ENCODE data around the gene TCF12. TPM values are rescaled to one million over a fixed set of nuclear protein-coding genes. Genes with fewer than 3 reads are reported as not detected.

Gene TCF12
- total RNA-seq, 2 donors from 2014 or later: 71.5 to 77.0 TPM

DNA sequence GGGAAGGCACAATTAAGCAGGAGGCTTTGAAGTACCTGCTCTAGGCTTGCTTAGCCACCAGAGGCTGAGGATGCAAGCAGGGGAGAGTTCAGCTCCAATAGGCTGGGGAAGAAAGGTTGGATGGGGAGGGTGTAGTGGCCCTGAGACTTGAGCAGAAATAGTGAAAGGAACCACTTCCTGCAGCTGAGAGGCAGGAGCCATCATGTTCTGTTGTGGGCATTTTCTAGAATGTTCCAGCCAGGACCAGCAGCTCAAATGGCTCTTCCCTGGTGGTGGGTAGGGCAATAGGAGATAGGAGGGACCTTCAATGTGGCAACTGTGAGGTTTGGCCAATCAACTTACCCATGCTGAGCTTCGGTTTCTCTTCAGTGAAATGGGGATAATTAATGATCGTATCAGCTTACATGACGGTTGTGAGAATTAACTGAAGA, 378.7 kb downstream of the TCF12 start:
- DNase-seq (no peak), ATAC-seq (no peak)
- H3K9me3 ChIP-seq (ENCODE audit: control insufficient read depth, low read length, poor library complexity, severe bottlenecking): no peaks in the 10 kb centered on the region
- Mint-ChIP-seq H3K36me3 (ENCODE audit: low read depth) (no peaks in the 10 kb centered on the region), H3K27ac (no peak overlapping the region), H3K27me3 (no peaks in the 10 kb centered on the region), H3K4me1 (peaks cover 9% of the 10 kb centered on the region), H3K4me3 (no peak overlapping the region)

DNA sequence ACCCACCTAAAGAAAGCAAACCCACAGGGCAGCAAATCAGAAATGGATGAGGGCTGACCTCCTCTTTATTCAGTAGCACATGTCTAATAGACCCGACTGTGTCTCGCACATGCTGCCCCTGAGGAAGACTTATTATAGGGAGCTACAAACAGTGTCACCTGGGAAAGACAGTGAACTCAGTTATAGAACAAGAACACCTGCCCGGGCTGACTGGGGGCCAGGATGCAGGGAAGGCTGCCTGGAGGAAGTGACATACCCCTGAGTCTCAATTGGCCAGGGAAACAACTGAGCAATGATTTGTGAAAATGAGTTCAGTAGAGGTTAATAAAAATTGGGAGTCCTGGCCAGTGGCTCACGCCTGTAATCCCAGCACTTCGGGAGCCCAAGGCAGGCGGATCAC, 379.2 kb downstream of the TCF12 start:
- H3K4me3 Mint-ChIP-seq: no peak overlapping the region
- DNase-seq: no peak
- H3K27me3 Mint-ChIP-seq: no peaks in the 10 kb centered on the region
- H3K36me3 Mint-ChIP-seq (ENCODE audit: low read depth): no peaks in the 10 kb centered on the region
- no peak for ATAC-seq
- H3K9me3 ChIP-seq (ENCODE audit: control insufficient read depth, low read length, poor library complexity, severe bottlenecking): no peaks in the 10 kb centered on the region
- H3K27ac Mint-ChIP-seq: no peak overlapping the region
- H3K4me1 Mint-ChIP-seq: peaks cover 9% of the 10 kb centered on the region

DNA sequence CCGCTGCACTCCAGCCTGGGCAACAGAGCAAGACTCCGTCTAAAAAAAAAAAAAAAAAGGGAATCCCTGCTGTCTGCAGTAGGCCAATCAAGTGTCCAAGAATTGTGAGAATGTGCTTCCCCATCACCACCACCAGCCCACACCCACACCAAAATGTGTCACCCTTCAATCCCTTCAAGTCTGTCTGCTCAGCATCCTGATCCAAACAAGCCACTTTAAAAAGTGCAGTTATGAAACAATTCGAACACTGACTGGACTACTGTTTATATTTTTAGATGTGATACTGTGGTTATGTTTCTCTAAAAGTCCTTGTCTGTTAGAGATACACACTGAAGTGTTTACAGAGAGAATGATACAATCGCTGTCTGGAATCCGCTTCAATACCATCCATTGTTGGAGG, 379.8 kb downstream of the TCF12 start:
- Mint-ChIP-seq H3K27ac (peak overlapping the region; percentile 29), H3K27me3 (no peaks in the 10 kb centered on the region), H3K36me3 (ENCODE audit: low read depth) (no peaks in the 10 kb centered on the region), H3K4me3 (no peak overlapping the region), H3K4me1 (peaks cover 9% of the 10 kb centered on the region)
- DNase-seq (no peak), ATAC-seq (no peak)
- H3K9me3 ChIP-seq (ENCODE audit: control insufficient read depth, low read length, poor library complexity, severe bottlenecking): no peaks in the 10 kb centered on the region

DNA sequence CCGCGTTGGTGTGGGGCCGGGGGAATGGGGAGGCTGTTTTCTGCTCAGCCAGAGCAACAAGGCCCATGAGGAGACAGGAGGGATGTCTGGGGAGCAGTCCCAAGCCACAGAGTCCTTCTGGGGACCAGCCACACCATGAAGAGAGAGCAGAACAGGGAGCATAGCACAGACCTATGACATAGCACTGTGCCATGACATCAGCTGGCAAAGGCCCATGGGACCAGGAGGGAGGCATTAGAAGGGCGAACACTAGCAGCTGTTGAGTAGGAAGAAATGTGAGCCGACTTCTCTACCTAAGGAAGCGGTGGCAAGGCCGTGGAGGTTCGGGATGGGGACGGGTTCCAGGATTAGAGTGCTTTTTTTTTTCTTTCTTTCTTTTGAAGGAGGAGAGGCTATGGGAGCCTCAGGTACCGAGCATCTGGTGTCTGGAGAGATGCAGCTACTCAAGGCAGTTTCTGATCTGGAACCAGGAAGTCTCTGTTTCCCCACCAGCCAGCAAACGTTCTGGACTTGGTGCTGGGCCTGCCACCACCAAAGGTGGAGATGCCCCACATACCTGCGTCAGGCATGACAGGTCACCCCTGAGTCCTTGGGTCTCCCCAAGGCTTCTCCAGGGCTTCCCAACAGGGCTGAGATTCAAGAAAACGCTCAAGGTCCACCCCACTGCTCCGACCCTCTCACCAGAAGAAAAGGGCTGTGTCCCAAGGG, 380.6 kb downstream of the TCF12 start:
- no peaks in the 10 kb centered on the region for H3K9me3 ChIP-seq (ENCODE audit: control insufficient read depth, low read length, poor library complexity, severe bottlenecking)
- peak overlapping the region; percentile 29 for H3K27ac Mint-ChIP-seq
- H3K4me1 Mint-ChIP-seq: peaks cover 10% of the 10 kb centered on the region
- H3K4me3 Mint-ChIP-seq: peak overlapping the region; percentile 9
- no peaks in the 10 kb centered on the region for H3K27me3 Mint-ChIP-seq
- no peak for ATAC-seq
- no peaks in the 10 kb centered on the region for H3K36me3 Mint-ChIP-seq (ENCODE audit: low read depth)
- no peak for DNase-seq

DNA sequence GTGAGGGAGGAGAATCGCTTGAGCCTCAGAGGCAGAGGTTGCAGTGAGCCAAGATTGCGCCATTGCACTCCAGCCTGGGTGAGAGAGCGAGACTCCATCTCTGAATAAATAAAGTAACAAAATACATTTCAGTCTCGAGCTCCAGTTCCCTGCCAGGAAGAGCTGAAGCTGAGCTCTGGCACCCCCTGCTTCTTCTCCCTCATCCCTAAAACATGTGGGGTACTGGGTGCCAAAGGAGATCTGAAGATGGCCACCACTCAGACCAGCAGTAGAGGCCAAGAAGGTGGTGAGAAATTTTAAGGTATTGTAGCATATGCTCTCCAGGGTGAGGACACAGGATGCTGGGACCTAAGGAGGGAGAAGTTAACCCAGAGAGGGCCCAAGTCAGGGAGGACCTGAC, 382.9 kb downstream of the TCF12 start:
- Mint-ChIP-seq H3K36me3 (ENCODE audit: low read depth) (peaks cover 4% of the 10 kb centered on the region), H3K27me3 (peaks cover 15% of the 10 kb centered on the region), H3K4me1 (peaks cover 13% of the 10 kb centered on the region), H3K27ac (no peak overlapping the region), H3K4me3 (no peak overlapping the region)
- DNase-seq (no peak), ATAC-seq (no peak)
- no peaks in the 10 kb centered on the region for H3K9me3 ChIP-seq (ENCODE audit: control insufficient read depth, low read length, poor library complexity, severe bottlenecking)

DNA sequence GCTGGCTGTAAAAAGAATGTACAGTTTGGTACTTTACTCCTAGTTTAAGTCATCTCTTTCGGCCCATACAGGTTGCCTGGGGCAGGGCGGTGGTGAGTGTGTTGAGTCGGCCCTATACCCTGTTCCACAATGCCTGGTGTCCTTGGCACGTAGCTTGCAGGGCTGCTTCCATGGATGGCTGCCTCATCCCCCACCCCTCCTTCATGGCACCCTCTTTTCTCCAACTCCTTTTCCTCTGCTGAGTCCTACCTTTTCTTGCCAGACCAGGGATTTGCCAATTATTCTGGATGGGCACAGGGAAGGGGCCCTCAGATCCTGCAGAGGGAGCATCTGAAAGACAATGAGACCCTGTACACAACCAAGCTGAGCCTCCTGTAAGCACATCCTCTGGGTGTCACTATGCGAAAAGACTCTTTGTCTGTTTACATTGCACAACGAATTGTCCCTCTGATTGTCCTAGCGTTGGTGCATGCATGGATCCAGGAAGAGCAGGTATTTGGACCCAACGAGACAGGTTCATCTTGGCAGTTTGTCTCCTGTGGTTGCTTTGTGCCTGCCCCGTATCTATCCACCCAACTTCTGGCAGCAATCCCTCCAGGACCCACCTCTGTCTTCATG, 384.3 kb downstream of the TCF12 start:
- Mint-ChIP-seq H3K4me1 (peaks cover 16% of the 10 kb centered on the region), H3K27me3 (peaks cover 16% of the 10 kb centered on the region), H3K36me3 (ENCODE audit: low read depth) (peaks cover 4% of the 10 kb centered on the region), H3K27ac (no peak overlapping the region), H3K4me3 (peak overlapping the region; percentile 57)
- H3K9me3 ChIP-seq (ENCODE audit: control insufficient read depth, low read length, poor library complexity, severe bottlenecking): no peaks in the 10 kb centered on the region
- no peak for DNase-seq
- no peak for ATAC-seq

DNA sequence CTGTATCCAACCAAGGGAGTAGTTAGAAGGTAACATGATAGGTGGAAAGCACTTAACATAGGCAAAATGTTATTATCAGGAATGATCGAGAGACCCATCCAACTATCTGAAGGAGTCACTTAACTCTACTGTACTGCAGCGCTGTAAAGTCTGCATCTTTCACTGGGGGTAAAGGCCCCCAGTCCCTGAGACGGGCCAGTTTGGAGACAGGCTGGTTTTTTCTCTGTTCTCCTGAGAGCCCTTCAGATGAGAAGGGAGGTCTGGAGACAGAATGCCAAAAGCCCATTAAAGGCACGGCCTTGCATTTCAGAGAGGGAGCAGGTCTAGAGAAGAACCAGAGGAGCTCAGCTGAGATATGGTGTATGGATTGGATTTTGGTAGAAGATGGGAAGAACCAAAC, 386.6 kb downstream of the TCF12 start:
- DNase-seq (no peak), ATAC-seq (no peak)
- Mint-ChIP-seq H3K4me1 (peaks cover 9% of the 10 kb centered on the region), H3K27ac (no peak overlapping the region), H3K27me3 (peaks cover 16% of the 10 kb centered on the region), H3K4me3 (peak overlapping the region; percentile 43), H3K36me3 (ENCODE audit: low read depth) (peaks cover 4% of the 10 kb centered on the region)
- no peaks in the 10 kb centered on the region for H3K9me3 ChIP-seq (ENCODE audit: control insufficient read depth, low read length, poor library complexity, severe bottlenecking)

DNA sequence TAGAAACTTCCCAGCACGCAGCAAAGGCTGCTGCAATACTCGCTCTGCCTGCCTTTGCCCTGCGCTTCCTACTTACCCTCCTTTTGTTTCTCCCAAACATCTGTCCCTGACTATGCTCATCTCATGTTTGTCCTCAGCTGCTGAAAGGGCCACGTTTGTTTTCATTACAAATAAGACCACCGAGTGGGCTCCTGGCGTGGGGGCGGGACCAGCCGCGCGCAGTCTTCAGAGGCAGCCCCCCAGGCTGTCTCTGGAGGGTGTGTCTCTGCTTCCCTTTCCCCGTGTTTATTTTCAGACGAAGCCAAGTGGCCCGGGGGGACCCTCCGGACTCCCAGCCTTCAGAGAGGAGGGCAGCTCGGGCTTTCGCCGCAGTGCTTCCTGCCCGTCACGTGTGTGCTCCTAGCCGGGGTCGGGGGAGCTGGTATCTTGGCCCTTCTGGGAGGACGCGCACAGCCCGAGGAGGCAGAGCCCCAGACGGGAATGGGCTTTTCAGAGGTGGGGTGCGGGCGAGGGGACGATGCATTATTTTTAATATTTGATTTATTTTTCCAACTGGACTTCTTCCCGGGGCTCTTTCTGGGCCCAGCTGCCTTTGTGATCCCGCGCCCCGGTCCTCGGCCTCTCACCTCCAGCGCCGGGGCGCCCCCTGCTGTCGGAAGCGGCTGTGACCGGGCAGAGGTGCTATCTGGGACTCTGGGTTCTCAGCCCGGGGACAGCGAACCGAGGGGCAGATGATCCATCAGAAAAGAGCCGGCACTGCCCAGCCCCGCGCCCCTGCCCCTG, 387.9 kb downstream of the TCF12 start:
- H3K4me3 Mint-ChIP-seq: peak overlapping the region; percentile 82
- ATAC-seq (peak; percentile 86), DNase-seq (peak; percentile 61 to 88 (median 74))
- H3K27ac Mint-ChIP-seq: no peak overlapping the region
- H3K9me3 ChIP-seq (ENCODE audit: control insufficient read depth, low read length, poor library complexity, severe bottlenecking): no peaks in the 10 kb centered on the region
- peaks cover 4% of the 10 kb centered on the region for H3K36me3 Mint-ChIP-seq (ENCODE audit: low read depth)
- H3K27me3 Mint-ChIP-seq: peaks cover 21% of the 10 kb centered on the region
- H3K4me1 Mint-ChIP-seq: peaks cover 9% of the 10 kb centered on the region

DNA sequence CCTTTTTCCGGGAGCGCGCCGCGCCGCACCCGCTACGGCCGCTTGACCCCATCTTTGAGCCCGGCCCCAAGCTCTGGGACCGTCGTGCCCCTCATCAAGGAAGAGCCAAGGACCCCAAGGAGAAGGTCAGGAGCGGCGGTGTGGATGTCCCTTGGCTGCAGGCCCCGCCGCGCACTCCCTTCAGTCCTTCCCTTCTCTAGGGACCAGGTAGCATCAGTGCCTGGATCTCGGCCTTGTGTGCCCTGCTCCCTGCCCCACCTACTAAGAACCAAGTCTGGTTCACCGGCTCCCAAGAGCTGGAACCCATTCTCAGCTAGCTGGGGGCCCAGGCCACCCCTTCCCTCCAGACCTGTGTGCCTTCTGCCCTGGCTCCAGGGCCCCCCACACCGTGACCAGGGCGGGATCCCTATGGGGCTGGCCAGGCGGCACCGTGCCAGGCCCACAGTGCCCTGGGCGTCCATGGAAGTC, 388.5 kb downstream of the TCF12 start:
- Mint-ChIP-seq H3K4me3 (peak overlapping the region; percentile 50), H3K36me3 (ENCODE audit: low read depth) (peaks cover 4% of the 10 kb centered on the region), H3K4me1 (peaks cover 9% of the 10 kb centered on the region), H3K27me3 (peaks cover 27% of the 10 kb centered on the region), H3K27ac (no peak overlapping the region)
- ATAC-seq: peak; percentile 14
- no peaks in the 10 kb centered on the region for H3K9me3 ChIP-seq (ENCODE audit: control insufficient read depth, low read length, poor library complexity, severe bottlenecking)
- DNase-seq: no peak

DNA sequence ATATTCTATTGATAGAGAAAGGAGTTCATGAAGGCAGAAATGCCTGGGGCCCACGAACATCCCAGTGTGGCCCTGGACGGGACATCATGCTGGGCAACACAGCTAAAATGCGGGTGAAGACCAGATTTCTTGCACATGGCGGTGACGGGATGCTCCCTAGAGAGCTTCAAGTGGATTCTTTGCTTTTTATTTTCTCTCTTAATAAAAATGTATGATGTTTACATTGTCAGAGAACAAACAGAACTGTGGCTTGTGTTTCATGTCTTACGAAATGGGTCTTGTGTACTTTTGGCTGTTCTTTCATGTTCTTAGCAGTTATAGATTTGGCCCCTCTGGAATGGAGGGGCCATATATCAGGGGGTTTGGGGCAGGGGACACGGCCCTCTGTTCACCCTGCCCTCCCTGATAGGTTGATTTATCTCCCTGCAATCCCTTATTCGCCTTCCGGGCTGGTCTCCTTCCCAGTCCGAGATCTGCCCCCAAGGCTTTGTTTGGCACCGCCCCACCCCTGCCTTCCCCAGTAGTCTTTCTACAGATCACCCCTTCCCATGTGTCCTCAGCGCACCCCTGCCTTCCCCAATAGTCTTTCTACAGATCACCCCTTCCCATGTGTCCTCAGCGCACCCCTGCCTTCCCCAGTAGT, 389.2 kb downstream of the TCF12 start:
- no peak for ATAC-seq
- Mint-ChIP-seq H3K27me3 (peaks cover 27% of the 10 kb centered on the region), H3K27ac (no peak overlapping the region), H3K4me1 (peaks cover 9% of the 10 kb centered on the region), H3K36me3 (ENCODE audit: low read depth) (peaks cover 4% of the 10 kb centered on the region), H3K4me3 (no peak overlapping the region)
- no peaks in the 10 kb centered on the region for H3K9me3 ChIP-seq (ENCODE audit: control insufficient read depth, low read length, poor library complexity, severe bottlenecking)
- no peak for DNase-seq

DNA sequence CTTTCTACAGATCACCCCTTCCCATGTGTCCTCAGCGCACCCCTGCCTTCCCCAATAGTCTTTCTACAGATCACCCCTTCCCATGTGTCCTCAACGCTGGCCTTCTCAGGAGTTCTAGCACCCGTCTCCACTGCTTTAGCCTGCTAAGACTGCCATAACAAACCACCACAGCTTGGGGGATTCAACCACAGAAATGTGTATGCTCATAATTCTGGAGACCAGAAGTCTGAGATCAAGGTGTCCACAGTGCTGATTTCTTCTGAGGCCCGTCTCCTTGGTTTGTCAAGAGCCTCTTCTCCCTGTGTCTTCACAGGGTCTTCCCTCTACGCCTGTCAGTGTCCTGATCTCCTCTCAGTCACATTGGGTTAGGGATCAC, 389.7 kb downstream of the TCF12 start:
- Mint-ChIP-seq H3K27me3 (peaks cover 27% of the 10 kb centered on the region), H3K27ac (no peak overlapping the region), H3K36me3 (ENCODE audit: low read depth) (peaks cover 4% of the 10 kb centered on the region), H3K4me3 (no peak overlapping the region), H3K4me1 (peaks cover 9% of the 10 kb centered on the region)
- H3K9me3 ChIP-seq (ENCODE audit: control insufficient read depth, low read length, poor library complexity, severe bottlenecking): no peaks in the 10 kb centered on the region
- DNase-seq (no peak), ATAC-seq (no peak)

DNA sequence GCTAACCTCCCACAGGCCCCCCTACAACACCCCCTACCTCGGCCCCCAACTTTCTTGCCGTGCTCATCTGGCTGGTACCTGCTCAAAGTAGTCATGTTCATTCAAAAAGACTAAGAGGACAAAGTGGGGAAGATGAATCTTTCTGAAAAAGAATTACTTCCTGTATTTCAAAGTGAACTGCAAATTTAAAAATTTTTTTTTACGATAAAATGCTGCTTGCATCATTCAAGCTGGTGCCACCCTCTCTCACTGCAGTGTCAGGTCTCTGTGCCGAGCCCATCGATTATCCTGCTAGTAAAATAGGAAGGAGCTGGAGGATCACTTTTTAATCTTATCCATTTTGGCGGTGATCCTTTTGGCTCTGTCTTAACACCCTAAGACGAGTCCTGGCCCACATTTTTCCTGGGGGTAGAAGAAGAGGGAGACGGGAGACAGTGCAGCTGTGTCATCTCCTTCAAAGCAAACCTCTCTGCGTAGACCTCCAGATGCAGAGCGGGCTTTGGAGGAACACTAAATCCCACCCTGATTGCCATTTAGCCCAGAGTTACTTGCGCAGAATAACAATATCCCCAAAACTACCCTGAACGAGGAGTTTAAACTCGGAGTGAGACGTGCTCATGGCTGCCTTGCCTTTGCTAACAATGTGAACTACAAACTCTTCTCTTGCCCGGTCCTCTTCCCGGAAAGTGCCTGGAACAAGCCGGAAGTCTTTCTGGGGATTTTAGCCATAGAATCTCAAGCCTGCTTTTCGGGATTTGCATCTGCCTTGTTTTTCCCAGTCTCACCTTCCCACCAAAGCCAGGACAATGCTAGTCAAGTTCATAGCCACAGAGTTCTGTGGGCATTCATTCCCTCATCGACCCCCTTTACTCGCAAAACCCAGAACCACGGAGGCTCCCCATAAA, 391.7 kb downstream of the TCF12 start:
- H3K27me3 Mint-ChIP-seq: peaks cover 19% of the 10 kb centered on the region
- no peak overlapping the region for H3K4me3 Mint-ChIP-seq
- peaks cover 4% of the 10 kb centered on the region for H3K36me3 Mint-ChIP-seq (ENCODE audit: low read depth)

More for the DNA sequence above, 391.7 kb downstream of the TCF12 start:
- ATAC-seq (no peak), DNase-seq (no peak)
- H3K27ac Mint-ChIP-seq: no peak overlapping the region
- H3K9me3 ChIP-seq (ENCODE audit: control insufficient read depth, low read length, poor library complexity, severe bottlenecking): no peaks in the 10 kb centered on the region
- peaks cover 7% of the 10 kb centered on the region for H3K4me1 Mint-ChIP-seq
